MM.1S (cell line): ENCODE data around the gene SLC33A1.
"Not testable (repeated sequence)": the region's sequence is repeated elsewhere in the genome, so short reads cannot be mapped to it uniquely, and the experiment has no call there.

Source experiments
- EZH2 ChIP-seq: fragments of 300-600 bp; sonication (generic); optimal IDR thresholded peaks from 2 replicates; pipeline ENCODE3; 2017; ENCODE audit warnings: low read depth, mild to moderate bottlenecking, antibody characterized with exemption, low read length, mixed read lengths
- TF ChIP-seq, protein P1 (sequence below): fragments of 300-600 bp; sonication (generic); IDR thresholded peaks from 2 replicates; pipeline ENCODE4 v1.5.1; 2016; ENCODE audit warnings: antibody characterized with exemption, low read length, mixed read lengths

- TF ChIP-seq, protein P1, sequence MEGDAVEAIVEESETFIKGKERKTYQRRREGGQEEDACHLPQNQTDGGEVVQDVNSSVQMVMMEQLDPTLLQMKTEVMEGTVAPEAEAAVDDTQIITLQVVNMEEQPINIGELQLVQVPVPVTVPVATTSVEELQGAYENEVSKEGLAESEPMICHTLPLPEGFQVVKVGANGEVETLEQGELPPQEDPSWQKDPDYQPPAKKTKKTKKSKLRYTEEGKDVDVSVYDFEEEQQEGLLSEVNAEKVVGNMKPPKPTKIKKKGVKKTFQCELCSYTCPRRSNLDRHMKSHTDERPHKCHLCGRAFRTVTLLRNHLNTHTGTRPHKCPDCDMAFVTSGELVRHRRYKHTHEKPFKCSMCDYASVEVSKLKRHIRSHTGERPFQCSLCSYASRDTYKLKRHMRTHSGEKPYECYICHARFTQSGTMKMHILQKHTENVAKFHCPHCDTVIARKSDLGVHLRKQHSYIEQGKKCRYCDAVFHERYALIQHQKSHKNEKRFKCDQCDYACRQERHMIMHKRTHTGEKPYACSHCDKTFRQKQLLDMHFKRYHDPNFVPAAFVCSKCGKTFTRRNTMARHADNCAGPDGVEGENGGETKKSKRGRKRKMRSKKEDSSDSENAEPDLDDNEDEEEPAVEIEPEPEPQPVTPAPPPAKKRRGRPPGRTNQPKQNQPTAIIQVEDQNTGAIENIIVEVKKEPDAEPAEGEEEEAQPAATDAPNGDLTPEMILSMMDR: not testable (repeated sequence)
- TF ChIP-seq EZH2: not testable (repeated sequence)
Measured at GRCh38 chr3:155860424-155860823, 6.2 kb upstream of the SLC33A1 start.
